ENCODE data around the gene SSX4B.
"Not testable (repeated sequence)": the region's sequence is repeated elsewhere in the genome, so short reads cannot be mapped to it uniquely, and the experiment has no call there.

The SSX4B gene
- total RNA-seq, result 0 reads per million in 4 experiments

- not testable (repeated sequence) for DNase-seq
Observed at GRCh38 chrX:48411860-48412259, at the start of gene SSX4B. TSS of gene SSX4B (minus strand) at chrX:48411960. CDS start at chrX:48411372, 588 bp downstream.

DNA sequence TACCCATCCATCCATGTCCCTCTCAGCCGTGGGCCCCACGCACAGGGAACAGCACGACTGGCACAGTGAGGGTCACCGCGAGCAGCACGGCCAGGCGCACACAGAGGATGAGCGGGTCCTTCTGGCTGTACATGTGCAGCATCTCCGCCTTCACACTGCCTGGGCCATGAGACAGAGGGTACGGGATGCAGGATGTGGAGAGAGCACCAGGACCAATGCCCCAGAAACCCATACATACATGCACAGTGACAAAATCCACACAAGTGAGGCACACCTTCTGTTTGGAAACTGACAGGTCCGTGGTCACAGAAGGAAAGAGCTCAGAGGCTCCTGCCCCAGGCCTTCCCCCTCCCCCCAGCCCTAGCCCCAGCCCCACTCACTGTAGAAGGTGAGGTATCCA lies 48.8 kb upstream of the SSX4B start:
- no peak for DNase-seq

- DNase-seq, result no peak
Observed at GRCh38 chrX:48460031-48460430, 48.3 kb upstream of the SSX4B start.

DNA sequence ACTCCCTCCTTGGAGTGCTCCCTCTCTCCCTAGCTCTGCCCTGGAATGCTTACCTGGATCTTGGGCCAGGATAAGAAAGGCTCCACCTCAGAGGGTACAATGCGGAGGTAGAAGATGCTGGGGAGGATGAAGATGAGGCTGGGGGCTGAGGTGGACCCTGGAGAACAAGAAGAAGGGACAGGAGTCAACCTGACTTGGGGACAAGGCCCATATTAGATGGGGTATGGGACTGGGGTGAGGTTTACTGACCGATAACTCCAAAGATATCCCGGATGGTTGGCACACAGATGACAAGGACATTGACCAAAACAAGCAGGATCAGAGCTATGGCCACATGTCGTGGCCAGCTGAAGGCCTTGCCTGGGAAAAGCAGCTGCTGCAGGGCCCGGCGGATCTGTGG lies 47.7 kb upstream of the SSX4B start:
- no peak for DNase-seq

DNA sequence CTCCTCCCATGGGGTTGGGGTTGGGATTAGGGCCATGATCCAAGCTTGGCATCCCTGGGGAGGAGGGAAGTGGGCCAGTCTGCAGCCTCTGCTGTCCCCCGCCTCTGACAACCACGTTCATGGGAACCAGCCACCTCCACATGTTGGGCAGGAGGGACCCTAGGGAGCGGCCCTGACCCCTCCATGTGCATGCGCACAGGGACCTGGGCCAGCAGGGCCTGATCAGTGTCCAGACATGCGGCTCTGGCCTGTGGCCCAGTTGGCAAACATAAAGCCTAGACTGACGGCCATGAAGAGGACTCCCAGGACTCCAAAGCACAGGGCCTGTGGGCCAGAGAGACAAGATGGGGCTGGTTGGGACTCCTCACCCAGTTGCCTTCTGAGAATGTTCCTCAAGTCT lies 47.0 kb upstream of the SSX4B start:
- no peak for DNase-seq

DNA sequence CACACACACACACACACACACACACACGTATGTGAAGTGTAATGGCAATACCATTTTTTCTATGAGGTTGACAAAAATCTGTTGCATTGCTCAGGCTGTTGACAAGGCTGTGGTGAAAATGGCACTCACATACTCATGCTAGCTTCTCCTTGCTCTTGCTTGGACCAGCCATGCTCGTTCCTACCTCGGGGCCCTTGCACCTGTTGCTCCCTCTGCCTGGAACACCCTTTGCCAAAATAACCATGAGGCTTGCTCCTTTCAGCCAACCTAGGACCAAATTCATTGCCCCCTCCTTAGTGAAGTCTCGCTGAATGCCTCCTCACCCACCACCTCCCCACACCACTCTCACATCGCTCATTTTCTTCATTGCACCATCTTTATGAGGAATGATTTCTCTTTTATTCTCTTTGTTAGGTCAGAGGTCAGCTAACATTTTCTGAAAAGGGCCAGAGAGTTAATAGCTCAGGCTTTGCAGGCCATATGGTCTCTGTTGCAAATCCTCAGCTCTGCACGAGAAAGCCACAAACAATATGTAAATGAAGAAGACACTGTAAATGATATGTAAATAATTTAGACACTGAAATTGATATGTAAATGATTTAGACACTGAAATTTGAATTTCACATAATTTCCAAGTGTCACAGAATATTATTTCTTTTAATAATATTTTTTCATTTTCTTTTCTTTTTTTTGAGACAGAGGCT lies 45.0 kb upstream of the SSX4B start:
- no peak for DNase-seq

DNA sequence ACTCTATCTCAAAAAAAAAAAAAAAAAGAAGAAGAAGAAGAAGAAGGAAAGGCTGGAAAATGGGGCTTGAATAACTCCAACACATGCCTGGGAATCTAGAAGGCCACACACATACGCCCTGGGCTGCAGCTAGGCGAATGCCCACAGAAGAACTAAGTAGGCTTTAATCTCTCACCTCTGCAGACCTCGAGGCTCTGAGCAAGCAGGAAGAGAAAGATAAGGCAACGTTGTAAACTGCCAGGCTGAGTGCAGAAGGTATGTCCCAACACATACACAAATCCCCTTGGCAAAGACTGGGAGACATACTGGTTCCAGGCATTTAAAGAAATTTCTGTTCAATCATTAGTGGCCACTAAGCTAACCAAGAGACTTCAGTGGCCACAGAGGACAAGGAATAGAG lies 39.9 kb upstream of the SSX4B start:
- DNase-seq, result no peak

- no peak for DNase-seq
Observed at GRCh38 chrX:48450076-48450475, 38.3 kb upstream of the SSX4B start.

DNA sequence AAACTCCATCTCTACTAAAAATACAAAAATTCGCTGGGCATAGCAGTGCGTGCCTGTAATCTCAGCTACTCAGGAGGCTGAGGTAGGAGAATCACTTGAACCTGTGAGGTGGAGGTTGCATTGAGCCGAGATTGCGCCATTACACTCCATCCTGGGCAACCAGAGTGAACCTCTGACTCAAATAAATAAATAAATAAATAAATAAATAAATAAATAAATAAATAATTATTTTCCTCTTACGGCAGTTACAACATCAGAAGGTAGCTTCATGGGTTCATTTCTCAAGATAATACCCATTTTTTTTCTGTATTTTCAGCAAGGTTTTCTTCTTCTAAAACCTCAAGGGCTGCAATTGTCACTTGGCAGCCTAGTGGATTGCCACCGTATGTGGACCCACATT lies 35.4 kb upstream of the SSX4B start:
- not testable (repeated sequence) for DNase-seq

GRCh38 chrX:48433713-48434112 lies 22.0 kb upstream of the SSX4B start:
- not testable (repeated sequence) for DNase-seq

DNA sequence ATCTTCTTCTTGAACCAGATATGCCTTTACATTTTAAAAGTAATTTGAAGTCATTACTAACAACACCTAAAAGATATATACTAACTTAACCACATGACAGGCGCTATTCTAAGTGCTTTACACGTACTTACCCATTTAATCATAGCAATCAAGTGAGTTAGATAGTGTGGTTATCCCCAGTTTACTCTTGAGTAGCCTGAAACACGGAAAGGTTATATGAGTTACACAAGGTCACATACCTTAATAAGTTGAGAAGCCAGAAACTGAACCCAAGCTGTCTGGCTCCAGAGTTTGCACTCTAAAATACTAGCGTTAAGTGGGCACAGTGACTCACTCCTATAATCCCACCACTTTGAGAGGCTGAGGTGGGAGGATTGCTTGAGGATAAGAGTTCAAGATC lies 18.4 kb upstream of the SSX4B start:
- DNase-seq, result not testable (repeated sequence)

- not testable (repeated sequence) for DNase-seq
Observed at GRCh38 chrX:48429606-48430005, 17.8 kb upstream of the SSX4B start.

DNA sequence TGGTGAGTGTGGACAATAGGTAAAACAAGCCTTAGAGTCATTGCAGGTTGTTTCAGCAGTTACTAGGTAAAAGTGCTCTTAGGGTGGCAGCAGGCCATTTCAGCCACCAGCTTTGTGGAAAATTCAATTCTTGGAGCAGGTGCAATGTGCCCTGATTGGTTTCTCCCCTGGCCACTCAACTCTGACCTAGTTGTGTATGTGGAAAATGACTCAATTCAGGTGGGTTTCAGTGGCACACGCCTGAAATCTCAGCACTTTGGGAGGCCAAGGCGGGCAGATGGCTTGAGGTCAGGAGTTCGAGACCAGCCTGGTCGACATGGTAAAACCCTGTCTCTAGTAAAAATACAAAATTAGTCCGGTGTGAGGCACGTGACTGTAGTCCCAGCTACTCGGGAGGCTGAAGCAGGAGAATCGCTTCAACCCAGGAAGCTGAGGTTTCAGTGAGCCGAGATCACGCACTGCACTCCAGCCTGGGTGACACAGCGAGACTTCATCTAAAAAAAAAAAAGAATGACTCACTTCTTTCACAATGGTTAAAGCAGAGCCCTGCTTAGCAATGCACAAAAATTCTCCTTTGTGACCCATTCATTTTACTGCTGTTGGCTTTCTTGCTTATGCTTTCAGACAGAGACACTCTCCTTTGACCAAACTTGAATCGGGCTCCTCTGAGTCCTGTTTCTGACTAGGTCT lies 15.4 kb upstream of the SSX4B start:
- not testable (repeated sequence) for DNase-seq

- not testable (repeated sequence) for DNase-seq
Observed at GRCh38 chrX:48397825-48398224, 13.9 kb downstream of the SSX4B start.

DNA sequence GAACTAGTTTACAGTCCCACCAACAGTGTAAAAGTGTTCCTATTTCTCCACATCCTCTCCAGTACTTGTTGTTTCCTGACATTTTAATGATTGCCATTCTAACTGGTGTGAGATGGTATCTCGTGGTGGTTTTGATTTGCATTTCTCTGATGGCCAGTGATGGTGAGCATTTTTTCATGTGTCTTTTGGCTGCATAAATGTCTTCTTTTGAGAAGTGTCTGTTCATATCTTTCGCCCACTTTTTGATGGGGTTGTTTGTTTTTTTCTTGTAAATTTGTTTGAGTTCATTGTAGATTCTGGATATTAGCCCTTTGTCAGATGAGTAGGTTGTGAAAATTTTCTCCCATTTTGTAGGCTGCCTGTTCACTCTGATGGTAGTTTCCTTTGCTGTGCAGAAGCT lies 14.8 kb downstream of the SSX4B start:
- DNase-seq, result not testable (repeated sequence)

- not testable (repeated sequence) for DNase-seq
Observed at GRCh38 chrX:48383239-48383638, 28.5 kb downstream of the SSX4B start, which contains the start of gene SSX4. TSS of gene SSX4 (plus strand) at chrX:48383539. CDS start at chrX:48384054, 515 bp downstream.

DNA sequence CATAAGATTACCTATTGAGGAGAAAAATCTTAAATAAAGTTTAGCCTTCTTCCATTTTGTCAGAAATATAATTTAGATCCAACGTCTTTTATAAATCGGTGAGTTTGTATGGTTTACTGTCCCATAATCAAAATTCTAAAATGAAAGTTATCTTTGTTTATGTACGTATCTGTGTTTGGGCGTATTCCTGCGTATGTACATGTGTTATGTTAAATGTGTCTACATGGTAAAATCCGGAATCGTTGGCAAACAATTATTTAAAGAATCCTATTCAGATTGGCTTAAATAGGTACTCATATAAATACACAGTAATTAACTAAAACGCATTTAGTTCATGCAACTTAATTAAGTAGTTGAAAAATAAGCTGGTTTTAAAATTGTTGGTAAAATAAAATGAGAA lies 41.4 kb downstream of the SSX4B start:
- DNase-seq, result not testable (repeated sequence)

DNA sequence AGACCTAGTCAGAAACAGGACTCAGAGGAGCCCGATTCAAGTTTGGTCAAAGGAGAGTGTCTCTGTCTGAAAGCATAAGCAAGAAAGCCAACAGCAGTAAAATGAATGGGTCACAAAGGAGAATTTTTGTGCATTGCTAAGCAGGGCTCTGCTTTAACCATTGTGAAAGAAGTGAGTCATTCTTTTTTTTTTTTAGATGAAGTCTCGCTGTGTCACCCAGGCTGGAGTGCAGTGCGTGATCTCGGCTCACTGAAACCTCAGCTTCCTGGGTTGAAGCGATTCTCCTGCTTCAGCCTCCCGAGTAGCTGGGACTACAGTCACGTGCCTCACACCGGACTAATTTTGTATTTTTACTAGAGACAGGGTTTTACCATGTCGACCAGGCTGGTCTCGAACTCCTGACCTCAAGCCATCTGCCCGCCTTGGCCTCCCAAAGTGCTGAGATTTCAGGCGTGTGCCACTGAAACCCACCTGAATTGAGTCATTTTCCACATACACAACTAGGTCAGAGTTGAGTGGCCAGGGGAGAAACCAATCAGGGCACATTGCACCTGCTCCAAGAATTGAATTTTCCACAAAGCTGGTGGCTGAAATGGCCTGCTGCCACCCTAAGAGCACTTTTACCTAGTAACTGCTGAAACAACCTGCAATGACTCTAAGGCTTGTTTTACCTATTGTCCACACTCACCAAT lies 43.9 kb downstream of the SSX4B start:
- not testable (repeated sequence) for DNase-seq

GRCh38 chrX:48359281-48359680 lies 52.5 kb downstream of the SSX4B start:
- DNase-seq, result not testable (repeated sequence)

DNA sequence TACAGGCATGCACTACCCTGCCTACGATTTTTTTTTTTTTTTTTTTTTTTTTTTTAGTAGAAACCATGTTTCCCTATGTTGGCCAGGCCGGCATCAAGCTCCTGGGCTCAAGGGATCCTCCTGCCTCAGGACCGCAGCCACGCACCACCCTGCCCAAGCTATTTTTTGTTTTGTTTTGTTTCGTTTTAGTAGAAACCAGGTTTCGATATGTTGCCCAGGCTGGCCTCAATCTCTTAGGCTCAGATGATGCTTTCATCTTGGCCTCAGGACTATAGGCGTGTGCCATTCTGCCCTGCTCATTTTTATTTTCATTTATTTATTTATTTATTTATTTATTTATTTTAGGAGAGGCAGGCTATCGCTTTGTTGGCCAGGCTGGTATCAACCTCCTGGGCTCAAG lies 54.1 kb downstream of the SSX4B start:
- DNase-seq, result no peak

DNA sequence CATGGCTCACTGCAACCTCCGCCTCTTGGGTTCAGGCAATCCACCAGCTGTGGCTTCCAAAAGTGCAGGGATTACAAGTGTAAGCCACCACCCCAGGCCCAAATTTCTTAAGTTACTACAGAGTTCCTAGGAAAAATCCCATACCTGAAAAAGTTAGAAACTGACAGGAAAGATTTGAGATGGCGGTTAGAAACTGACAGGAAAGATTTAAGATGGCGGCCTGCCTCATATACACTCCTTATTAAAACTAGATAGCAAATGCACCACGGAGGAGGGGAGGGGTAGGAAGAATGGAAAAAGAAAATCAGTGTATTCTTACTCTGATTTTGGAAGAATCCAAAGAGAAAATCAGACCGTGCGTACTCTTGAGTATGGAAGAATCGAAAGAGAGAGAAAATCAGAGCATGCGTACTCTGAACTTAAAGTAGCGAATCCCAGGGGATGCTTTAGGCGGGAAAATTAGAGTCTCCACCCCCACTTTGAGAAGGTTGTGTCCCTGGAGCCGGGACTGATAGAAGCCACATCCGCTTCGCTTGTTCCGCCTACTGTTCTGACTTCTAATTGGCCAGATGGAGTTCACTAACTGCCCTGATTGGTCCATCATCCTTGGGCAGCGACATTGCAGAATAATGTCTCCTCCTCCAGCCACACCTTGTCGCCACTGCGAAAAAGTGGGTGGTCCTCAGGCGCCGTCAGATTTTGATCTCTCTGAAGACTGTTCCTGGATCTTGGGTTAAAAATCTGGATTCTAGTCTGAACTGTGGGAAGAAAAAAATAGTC lies 55.3 kb downstream of the SSX4B start, which contains the start of gene SSX3:
Gene SSX3, minus strand, starts transcription at position 389 of the 780 bp plus-strand sequence. CDS start 1,454 bp downstream, outside the sequence.
- not testable (repeated sequence) for DNase-seq
